HCT116 (cell line): Measurements from ENCODE around the gene MBLAC1. TPM values are rescaled to one million over a fixed set of nuclear protein-coding genes. Genes with fewer than 3 reads are reported as not detected.

Experiments
- ATAC-seq: fragments of 200-7000 bp; cut with Tn5 transposase; 2 replicates; pipeline ENCODE4 v1.9.1; 2020; ENCODE audit warnings: mild to moderate bottlenecking, moderate library complexity
- BruUV-seq: library from RNA; stranded (reverse); fragments of 400-500 nt; replicated peaks from 2 replicates; lab custom pipeline; 2021; lab: Mats Ljungman, UMichigan
- CTCF ChIA-PET: fragments of 300-600 bp; sonication (Branson Sonifier 250); formaldehyde crosslinking; loops from one replicate; lab custom pipeline; 2021; ENCODE audit warnings: antibody characterized with exemption; lab: Charles Lee
- POLR2A ChIA-PET: fragments of 300-600, 350-600 bp; sonication (Branson Sonifier 250); formaldehyde crosslinking; loops from one replicate; lab custom pipeline; 2021; ENCODE audit warnings: antibody characterized with exemption; lab: Charles Lee
- RAD21 ChIA-PET, 2 experiments: fragments of 300-600 bp; sonication (Branson Sonifier 250); formaldehyde crosslinking; loops; one replicate each; lab custom pipeline; 2023; ENCODE audit warnings: low total read pairs in 2 of 2; ENCODE audit not compliant: uncharacterized antibody in 2 of 2, unreplicated experiment in 2 of 2, low non-redundant PET in 1 of 2; lab: Charles Lee
- DNase-seq: peaks from one replicate; pipeline ENCODE4 v3.0.0-alpha.2; 2010; ENCODE audit warnings: low read depth, low spot score
- H2AFZ ChIP-seq: fragments of 200-600 bp; shearing (Covaris generic), sonication (generic); 2 replicates; pipeline ENCODE4 v1.6.1; 2017; ENCODE audit warnings: low read depth, mixed run types, mixed read lengths, antibody characterized with exemption, low read length; ENCODE audit not compliant: poor library complexity, severe bottlenecking
- H3K27ac ChIP-seq: 2 replicates; pipeline ENCODE4 v1.5.1; 2012; ENCODE audit warnings: low read depth, low read length
- H3K27me3 ChIP-seq: fragments of 200-600 bp; sonication (generic); 2 replicates; pipeline ENCODE4 v1.6.1; 2016; ENCODE audit warnings: mixed run types, low read length, mixed read lengths; ENCODE audit not compliant: insufficient read depth
- H3K36me3 ChIP-seq, 2 experiments: fragments of 200-500 bp in 1 of 2; fragments of 200-600 bp in 1 of 2; sonication (Bioruptor generic) in 1 of 2; sonication (generic) in 1 of 2; 2 replicates each; pipeline versions ENCODE4 v1.5.1 to v1.6.1; 2014 to 2016; ENCODE audit warnings: low read length in 2 of 2, inconsistent platforms in 1 of 2, mixed read lengths in 1 of 2, mixed run types in 1 of 2; ENCODE audit not compliant: insufficient read depth in 2 of 2, control insufficient read depth in 1 of 2
- H3K4me1 ChIP-seq, 2 experiments: fragments of 200-600 bp in 1 of 2; sonication (generic) in 1 of 2; 2 replicates each; pipeline versions ENCODE4 v1.5.1 to v1.6.1; 2012 to 2017; ENCODE audit warnings: low read length in 2 of 2, inconsistent platforms in 1 of 2, mild to moderate bottlenecking in 1 of 2, mixed read lengths in 1 of 2, mixed run types in 1 of 2, moderate library complexity in 1 of 2; ENCODE audit not compliant: insufficient read depth in 2 of 2, control insufficient read depth in 1 of 2
- H3K4me2 ChIP-seq: fragments of 200-600 bp; sonication (generic); 2 replicates; pipeline ENCODE4 v1.6.1; 2017; ENCODE audit warnings: mixed run types, low read length, mixed read lengths
- H3K4me3 ChIP-seq, 2 experiments: fragments of 200-600 bp in 1 of 2; sonication (generic) in 1 of 2; replicated peaks in 1 of 2; 2 replicates each; pipeline ENCODE4 v1.5.1; 2011 to 2016; ENCODE audit warnings: low read length in 2 of 2, control low read depth in 1 of 2, low read depth in 1 of 2, mild to moderate bottlenecking in 1 of 2, mixed read lengths in 1 of 2, mixed run types in 1 of 2
- H3K79me2 ChIP-seq: fragments of 200-600 bp; sonication (generic); 2 replicates; pipeline ENCODE4 v1.6.1; 2017; ENCODE audit warnings: mild to moderate bottlenecking, mixed run types, low read length, moderate library complexity, mixed read lengths; ENCODE audit not compliant: insufficient read depth
- H3K9ac ChIP-seq: fragments of 200-600 bp; sonication (generic); 2 replicates; pipeline ENCODE4 v1.6.1; 2016; ENCODE audit warnings: low read length, mixed read lengths
- H3K9me2 ChIP-seq: fragments of 200-600 bp; sonication (generic), shearing (Covaris generic); 2 replicates; pipeline ENCODE4 v1.6.1; 2017; ENCODE audit warnings: mixed run types, mild to moderate bottlenecking, moderate library complexity; ENCODE audit not compliant: insufficient read depth
- H3K9me3 ChIP-seq, 2 experiments: fragments of 200-500 bp in 1 of 2; fragments of 200-600 bp in 1 of 2; sonication (Bioruptor generic) in 1 of 2; sonication (generic) in 1 of 2; 2 replicates each; pipeline ENCODE4 v1.6.1; 2014 to 2017; ENCODE audit warnings: low read length in 2 of 2, mixed read lengths in 2 of 2, inconsistent platforms in 1 of 2, low read depth in 1 of 2, mild to moderate bottlenecking in 1 of 2, mixed run types in 1 of 2, moderate library complexity in 1 of 2; ENCODE audit not compliant: control insufficient read depth in 1 of 2, insufficient read depth in 1 of 2
- H4K20me1 ChIP-seq: fragments of 200-600 bp; sonication (generic), shearing (Covaris generic); 2 replicates; pipeline ENCODE4 v1.6.1; 2017; ENCODE audit warnings: mixed run types, mild to moderate bottlenecking, moderate library complexity; ENCODE audit not compliant: insufficient read depth
- CEBPB ChIP-seq: IDR thresholded peaks from 2 replicates; pipeline ENCODE4 v1.6.1; 2012; ENCODE audit warnings: low read depth
- CTCF ChIP-seq, 3 experiments: fragments of 200-600 bp in 1 of 3; sonication (generic) in 1 of 3; IDR thresholded peaks in 2 of 3; conservative IDR thresholded peaks in 1 of 3; 2 replicates each; pipeline ENCODE4 v1.5.1; 2012 to 2017; ENCODE audit warnings: low read depth in 2 of 3, low read length in 2 of 3, antibody characterized with exemption in 1 of 3, borderline replicate concordance in 1 of 3, control low read depth in 1 of 3, mild to moderate bottlenecking in 1 of 3, mixed read lengths in 1 of 3, mixed run types in 1 of 3, moderate library complexity in 1 of 3; ENCODE audit not compliant: insufficient read depth in 1 of 3
- ELF1 ChIP-seq: IDR thresholded peaks from 2 replicates; pipeline ENCODE4 v1.6.1; 2012; ENCODE audit warnings: low read depth, borderline replicate concordance
- POLR2A ChIP-seq: IDR thresholded peaks from 2 replicates; pipeline ENCODE4 v1.7.0; 2011; ENCODE audit warnings: borderline replicate concordance; ENCODE audit not compliant: insufficient read depth, insufficient read length; ENCODE audit errors: extremely low read depth
- POLR2AphosphoS5 ChIP-seq: IDR thresholded peaks from 2 replicates; pipeline ENCODE4 v1.6.1; 2011; ENCODE audit warnings: mild to moderate bottlenecking, low read depth, low read length, moderate library complexity
- REST ChIP-seq: IDR thresholded peaks from 2 replicates; pipeline ENCODE4 v1.6.1; 2012; ENCODE audit warnings: low read depth
- TCF7L2 ChIP-seq: IDR thresholded peaks from 2 replicates; pipeline ENCODE4 v1.7.0; 2011; ENCODE audit warnings: borderline replicate concordance, inconsistent platforms; ENCODE audit not compliant: insufficient read depth, insufficient read length; ENCODE audit errors: extremely low read depth
- YY1 ChIP-seq: IDR thresholded peaks from 2 replicates; pipeline ENCODE4 v1.6.1; 2011; ENCODE audit warnings: low read length, low read depth, moderate library complexity, mild to moderate bottlenecking; ENCODE audit not compliant: insufficient replicate concordance; ENCODE audit errors: extremely low read depth
- ZBTB33 ChIP-seq: IDR thresholded peaks from 2 replicates; pipeline ENCODE4 v1.6.1; 2011; ENCODE audit warnings: mild to moderate bottlenecking, low read length, moderate library complexity; ENCODE audit not compliant: insufficient replicate concordance; ENCODE audit errors: extremely low read depth
- ZFX ChIP-seq: fragments of 450-650 bp; IDR thresholded peaks from 2 replicates; pipeline ENCODE4 v1.6.1; 2017
- intact Hi-C: fragments of 100-400 bp; cut with micrococcal nuclease; formaldehyde crosslinking; loops from 2 replicates; pipeline ENCODE4 v1.10.0; 2022
- total RNA-seq: library from RNA; stranded (reverse); gene quantifications from one replicate; pipeline ENCODE4 v1.2.1, GENCODE V29; 2021; ENCODE audit not compliant: unreplicated experiment

The MBLAC1 gene
- total RNA-seq, 1 experiment from 2014 or later: 2.0 TPM

DNA sequence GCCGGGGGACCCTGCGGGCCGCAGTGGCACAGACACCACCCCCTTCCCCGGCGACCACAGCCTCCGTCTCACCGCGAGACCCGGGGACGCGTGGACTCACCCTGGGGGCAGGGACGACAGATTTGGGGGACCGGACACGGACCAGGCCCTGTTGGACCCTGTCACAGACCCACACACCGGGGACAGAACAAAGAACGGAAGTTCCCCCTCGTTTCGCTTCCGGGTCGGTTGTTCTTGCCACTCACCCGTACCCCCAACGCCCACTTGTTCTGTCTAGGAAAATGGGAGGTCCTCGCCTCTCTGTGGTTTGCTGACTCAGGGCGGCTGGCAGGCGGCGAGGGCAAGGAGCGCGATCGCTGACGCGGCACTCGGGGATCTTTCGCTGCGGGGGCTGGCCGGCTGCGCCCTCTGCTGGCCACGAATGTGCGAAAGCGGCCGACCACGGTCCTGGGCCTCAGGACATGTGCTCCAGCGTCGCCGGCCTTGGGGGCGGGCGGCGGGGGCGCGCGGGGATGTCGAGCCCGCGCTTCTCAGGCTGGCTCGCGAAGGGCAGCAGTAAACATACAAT lies 45.1 kb upstream of the MBLAC1 start, which contains the start of gene ZNF3:
TSS of gene ZNF3 (minus strand) at position 189 of the 568 bp plus-strand sequence. CDS start 4,366 bp downstream, outside the sequence.
- Histone ChIP-seq H3K27me3 (no peaks in the 10 kb centered on the region), H3K9ac (peak within 1 kb of the TSS; percentile 83), H3K36me3 (peaks cover 22 to 29% of the 10 kb centered on the region in 2 experiments; a peak in 3 of 4 replicates), H3K4me3 (peak within 1 kb of the TSS; percentile 69 to 77), H3K9me2 (no peaks in the 10 kb centered on the region), H3K4me1 (peaks cover 11 to 24% of the 10 kb centered on the region in 2 experiments), H3K79me2 (peaks cover 48% of the 10 kb centered on the region), H4K20me1 (no peaks in the 10 kb centered on the region), H3K4me2 (peak within 1 kb of the TSS; percentile 87), H3K27ac (peak within 1 kb of the TSS; percentile 72), H3K9me3 (no peaks in the 10 kb centered on the region), H2AFZ (peak within 1 kb of the TSS; percentile 10)
- POLR2A ChIA-PET: interaction anchor here (1.0 to 1.7 kb wide), 3 partner anchors 15 to 88 kb away, joined by 4 to 18 read pairs (median 5); partner anchors contain the start of genes AP4M1 and MCM7
- peak; percentile 91 for ATAC-seq
- TF ChIP-seq ZFX (peak; percentile 89), ZBTB33 (peak; percentile 64), CEBPB (no peak), ELF1 (no peak), TCF7L2 (peak; percentile 60), POLR2AphosphoS5 (peak; percentile 85), REST (no peak), CTCF (IDR thresholded peaks at IDR 0.05 in 2 of 3, conservative IDR thresholded peaks at IDR 0.05 in 1 of 3; ENCODE audit: borderline replicate concordance in 1 of 3, insufficient read depth in 1 of 3, low read depth in 2 of 3, low read length in 2 of 3) (peak in 2 of 3 experiments; percentile 84 to 85; a peak in 4 of 6 replicates), YY1 (peak; percentile 83), POLR2A (peak; percentile 58)
- CTCF ChIA-PET: interaction anchor here (0.9 kb wide), 1 partner anchor 20 kb away, joined by 3 read pairs; the partner anchor contains the start of gene AP4M1
- peak; percentile 98 for DNase-seq
- RAD21 ChIA-PET: interaction anchor here in 1 of 2 experiments (1.0 kb wide), 1 partner anchor 20 kb away, joined by 3 read pairs; no protein-coding TSS in a partner anchor
- BruUV-seq: no TSS peak
- intact Hi-C loops: loop anchor here (1.0 kb wide), 1 partner anchor 87 kb away; no protein-coding TSS in a partner anchor
